C1 segment of cervical spinal cord (tissue), 14 donors: ENCODE results near the gene UBE2I.
"Not testable (repeated sequence)": the region's sequence is repeated elsewhere in the genome, so short reads cannot be mapped to it uniquely, and the experiment has no call there.

Experiments
- DNase-seq, 14 donors: peaks; one replicate each; lab custom pipeline; 2025; lab: John Stamatoyannopoulos, UW

Gene UBE2I

DNA sequence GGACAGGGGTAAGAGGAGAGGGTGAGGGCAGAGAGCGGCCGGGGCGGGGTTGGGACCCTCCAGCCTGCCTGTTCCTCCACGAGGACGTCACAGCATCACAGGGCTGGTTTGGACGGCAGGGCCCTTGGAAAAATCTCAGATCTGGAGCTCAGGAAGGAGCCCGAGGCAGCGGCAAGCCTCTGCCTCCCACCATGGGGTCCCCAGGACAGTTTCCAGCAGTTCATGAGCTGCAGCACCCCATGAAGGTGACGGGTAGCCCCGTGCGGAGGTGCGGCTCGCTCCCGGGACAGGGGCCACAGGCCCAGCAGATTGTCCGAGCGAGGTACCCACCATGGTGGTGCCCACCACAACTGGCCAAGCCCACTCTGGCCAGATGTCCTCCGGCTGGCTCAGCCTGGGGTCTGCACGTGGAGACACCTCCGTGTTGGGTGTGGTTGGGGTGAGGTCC, 32.3 kb upstream of the UBE2I start:
- DNase-seq = no peak

DNA sequence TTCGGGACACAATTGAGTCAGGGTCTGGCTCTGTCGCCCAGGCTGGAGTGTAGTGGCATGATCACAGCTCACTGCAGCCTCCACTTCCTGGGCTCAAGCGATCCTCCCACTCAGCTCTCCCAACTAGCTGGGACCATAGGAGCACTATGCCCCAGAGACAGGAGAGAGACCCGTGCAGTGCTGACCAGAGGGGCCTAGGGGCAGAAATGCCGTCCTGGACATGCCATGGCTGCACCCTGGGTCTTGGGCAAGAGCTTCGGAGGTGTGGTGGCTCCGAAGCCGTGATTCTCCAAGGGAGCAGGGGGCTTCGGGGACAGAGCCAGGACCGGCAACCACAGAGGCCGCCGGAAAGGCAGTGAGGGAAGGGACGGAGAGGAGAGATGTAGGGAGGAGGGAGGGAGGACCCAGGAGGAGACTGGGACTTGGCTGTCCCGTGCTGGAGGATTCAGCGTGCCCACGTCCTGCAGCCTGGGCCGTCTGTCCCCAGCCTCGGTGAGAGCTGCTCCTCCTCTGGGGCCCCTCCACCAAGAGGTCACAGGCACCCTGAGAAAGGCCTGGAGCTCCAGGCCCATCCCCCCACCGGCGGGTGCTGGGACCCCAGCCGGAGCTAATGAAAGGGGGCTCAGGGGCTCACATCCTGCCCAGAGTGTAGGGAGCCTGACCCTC, 31.7 kb upstream of the UBE2I start:
- no peak for DNase-seq

DNA sequence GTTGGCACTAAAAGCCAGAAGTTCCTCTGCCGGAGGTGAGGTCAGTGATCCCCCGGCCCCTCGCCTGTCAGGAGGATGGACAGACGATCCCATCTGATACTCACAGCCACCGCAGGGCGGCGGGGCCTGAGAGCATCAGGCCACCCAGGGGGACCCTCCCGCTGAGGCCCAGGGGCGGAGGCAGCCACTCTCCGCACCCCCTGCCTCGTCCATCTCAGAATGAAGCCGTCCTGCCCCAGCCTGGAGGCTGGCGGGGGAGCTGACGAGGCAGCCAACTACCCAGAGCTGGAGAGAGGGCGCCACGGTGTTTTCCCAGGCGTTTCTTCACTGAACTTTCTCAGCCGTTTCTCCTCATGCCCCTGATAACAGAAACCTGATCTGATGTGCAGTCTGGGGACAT, 31.0 kb upstream of the UBE2I start:
- no peak for DNase-seq

DNA sequence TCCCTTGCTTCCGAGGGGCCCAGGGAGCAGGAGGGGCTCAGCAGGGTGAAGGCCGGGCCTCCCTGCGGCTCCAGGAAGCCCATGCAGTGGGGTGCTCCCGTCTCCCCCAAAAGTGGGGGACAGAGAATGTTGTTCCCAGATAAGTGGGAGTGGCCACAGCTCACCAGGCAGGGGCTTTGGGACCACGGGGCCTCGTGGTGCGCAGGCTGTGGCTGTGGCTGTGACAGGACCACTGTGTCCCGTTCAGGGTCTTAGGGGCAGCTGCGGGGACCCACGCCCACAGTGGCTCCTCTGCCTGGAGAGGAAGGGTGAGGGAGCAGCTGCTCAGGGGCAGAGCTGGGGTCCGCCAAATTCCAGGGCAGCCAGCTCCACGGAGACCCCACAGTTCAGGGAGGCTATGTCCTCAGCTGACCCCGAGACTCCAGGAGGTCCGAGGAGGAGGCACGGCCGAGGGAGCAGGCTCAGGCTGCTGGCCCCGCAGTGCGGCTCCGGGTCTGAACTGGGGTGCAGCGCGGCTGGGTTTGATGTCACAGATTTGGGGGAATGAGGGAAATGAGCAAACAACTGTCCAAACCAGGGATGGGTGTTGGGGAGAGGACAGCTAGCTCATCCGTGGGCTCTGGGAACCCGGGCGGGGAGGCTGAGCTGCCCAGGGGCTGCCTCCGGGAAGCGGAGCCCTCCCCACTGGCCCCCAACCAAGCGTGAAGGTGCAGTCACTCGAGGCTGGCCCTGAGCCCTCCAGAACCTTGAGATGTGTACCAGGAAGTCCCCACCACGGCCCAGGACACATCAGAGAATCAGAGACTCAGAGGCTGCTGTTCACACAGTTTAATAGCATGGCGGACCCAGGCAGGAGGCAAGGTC, 30.1 kb upstream of the UBE2I start:
- no peak for DNase-seq

DNA sequence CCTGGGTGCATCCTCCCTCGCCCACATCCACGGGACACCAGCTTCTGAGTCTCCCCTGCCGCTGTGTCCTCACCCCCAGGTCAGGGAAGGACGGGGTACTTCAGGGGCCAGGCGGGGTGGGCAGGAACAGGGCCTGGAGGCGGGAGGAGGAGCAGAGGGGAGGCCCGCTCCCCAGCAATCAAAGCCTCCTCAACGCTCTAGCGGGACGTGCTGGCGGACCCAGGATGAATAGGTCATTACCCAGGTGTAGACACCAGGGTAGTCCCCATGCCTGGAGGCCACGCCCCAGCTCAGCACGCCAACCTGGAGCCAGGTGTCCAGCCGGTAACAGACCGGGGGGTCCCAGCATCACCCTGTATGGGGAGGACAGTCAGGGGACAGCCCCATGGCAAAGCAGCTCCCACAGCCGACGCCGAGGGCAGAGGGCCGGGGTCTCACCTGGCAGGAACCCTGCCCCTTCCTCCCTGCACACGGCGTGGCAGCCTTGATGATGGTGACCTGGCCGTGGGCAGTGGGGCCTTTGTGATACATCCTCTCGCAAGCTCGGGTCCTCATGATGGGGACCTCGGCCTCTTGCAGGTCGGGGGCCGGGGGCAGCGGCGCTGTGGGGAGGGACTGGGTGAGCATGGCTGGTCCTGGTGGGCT, 29.4 kb upstream of the UBE2I start:
- DNase-seq = no peak

DNA sequence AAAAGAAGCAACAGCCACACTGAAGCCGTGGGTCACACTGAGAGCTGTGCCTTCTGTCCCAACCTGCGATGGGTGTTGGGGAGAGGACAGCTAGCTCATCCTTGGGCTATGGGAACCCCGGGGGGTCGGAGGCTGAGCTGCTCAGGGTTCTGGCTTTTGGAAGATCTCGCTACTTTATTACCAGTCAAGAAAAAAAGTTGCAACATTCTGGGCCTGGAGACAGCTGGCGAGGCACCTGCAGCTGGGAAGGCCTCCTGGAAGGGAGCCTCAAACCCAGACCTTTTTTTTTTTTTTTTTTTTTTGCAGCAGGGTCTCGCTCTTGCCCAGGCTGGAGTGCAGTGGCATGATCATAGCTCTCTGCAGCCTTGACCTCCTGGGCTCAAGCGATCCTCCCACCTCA, 28.7 kb upstream of the UBE2I start:
- no peak for DNase-seq

DNA sequence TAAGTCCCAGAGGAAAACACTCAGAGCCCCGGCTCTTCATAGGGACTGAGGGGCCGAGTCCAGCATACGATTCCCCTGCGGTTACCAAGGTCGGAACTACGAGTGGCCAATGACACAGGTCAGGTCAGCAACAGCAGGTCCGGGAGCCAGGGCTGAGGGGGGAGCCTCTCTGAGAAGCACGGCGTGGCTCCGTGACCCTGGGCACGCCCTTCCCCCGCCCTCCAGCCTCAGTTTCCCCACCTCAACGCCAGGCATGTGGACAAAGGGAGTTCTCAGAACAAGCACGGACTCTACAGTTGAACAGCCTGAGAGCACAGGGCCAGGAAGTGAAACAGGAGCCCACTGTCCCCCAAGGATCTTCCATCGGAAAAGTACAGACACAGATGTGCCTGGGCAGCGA, 27.9 kb upstream of the UBE2I start:
- no peak for DNase-seq

DNA sequence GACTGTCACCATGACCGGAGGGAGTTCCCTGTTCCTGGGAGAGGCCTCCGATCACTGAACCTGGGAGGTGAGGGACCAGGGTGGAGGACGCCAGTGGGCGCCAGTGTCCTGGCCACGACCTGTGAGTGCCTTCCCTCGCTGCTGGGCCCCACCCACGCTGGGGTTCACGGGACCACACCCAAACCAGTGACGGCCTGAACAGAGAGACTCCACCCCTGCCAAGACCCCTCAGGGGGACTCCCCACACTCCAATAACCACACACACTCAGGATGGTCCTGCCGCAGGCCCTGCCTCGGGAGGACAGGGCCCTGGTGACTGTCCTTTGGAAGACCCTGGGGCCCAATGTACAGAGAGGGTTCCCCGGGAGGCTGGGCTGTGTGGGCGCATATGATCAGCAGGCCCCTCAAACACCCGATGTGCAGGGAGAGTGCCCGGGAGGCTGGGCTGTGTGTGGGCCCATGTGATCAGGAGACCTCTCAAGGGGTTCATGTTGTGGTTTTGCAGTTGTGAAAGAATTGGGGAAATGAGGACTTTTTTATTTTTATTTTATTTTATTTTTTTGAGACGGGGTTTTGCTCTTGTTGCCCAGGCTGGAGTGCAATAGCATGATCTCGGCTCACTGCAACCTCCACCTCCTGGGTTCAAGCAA, 27.0 kb upstream of the UBE2I start:
- DNase-seq = no peak

DNA sequence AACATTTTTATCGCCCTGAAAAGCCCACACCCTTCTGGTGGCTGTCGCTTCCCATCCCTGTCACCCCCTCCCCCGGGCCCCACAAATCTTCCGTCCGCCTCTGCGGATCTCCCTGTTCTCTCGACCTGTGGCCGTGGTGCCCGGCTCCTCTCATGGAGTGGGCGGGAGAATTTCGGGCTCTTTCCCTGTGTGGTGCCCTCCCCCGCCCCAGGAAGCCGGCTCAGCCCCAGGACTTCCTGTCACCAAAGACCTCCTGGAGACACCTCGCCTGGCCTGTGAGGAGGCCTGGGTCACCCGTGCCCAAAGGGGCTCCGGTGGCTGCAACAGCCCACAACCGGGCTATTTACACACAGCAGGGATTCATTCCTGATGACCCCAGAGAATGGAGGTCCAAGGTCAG, 26.1 kb upstream of the UBE2I start:
- no peak for DNase-seq

DNA sequence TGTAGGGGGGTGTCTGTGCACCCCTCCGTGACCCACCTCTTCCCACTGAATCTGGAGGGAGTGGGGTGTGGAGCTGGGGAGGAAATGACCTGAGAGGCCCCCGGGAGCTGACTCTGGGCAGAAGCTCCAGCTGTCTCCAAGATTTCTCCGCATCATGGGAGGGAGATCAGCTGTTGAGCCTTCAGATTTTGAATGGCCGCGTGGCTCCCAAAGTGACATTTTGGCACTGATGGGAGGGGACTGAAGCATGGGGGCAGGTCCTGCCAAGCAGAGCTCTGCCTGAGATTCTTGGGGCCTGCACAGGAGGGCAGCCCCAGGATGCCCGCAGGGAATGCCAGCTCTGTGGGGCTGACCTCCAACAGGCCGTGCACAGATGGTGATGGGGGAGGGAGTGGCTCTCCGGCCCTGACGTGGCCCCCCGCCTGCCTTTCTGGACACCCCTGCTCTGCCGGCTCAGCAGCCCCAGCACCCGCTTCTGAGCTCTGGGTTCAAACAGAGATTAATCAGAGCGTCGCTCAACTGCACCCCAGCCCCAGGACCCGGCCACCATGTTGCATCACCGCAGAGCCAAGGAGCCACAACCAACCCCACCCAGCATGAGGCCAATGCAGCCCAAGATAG, 25.3 kb upstream of the UBE2I start:
- no peak for DNase-seq

DNA sequence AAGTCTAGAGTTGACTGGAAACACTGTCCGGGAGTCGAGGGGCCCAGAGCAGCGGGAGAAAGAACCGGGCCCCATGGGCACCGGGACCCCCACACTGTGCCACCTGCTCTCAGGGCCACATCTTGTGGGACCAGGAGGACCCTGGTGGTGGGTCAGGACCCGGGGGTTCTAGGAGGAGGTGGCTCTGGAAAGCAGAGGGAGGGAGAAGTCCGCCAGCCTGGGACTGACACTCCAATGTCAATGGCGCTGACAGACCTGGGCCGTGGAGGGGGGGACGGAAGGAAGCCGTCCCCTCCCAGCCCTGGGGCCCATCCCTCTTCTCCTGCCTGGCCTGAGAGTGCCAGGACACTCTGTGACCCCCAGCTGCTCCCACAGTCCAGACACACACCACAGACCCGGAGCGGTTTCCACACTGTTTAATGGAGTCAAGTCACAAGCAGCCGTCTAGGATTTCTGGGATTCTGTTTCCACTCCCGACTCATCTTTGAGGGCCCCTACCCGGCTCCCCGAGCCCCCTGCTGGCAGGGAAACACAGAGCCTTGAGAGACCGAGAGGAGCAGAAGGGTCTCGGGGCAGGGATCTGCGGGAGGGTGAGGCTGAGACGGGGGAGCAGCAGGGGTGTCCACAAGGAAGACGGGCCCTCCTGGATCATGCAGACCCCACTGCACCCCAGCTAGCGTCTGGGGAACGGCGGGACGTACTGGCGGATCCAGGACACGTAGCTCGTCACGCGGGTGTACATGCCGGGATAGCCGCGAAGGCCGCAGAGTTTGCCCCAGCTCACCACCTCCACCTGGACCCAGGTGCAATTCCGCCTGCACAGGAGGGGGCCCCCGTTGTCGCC, 23.5 kb upstream of the UBE2I start:
- no peak for DNase-seq

DNA sequence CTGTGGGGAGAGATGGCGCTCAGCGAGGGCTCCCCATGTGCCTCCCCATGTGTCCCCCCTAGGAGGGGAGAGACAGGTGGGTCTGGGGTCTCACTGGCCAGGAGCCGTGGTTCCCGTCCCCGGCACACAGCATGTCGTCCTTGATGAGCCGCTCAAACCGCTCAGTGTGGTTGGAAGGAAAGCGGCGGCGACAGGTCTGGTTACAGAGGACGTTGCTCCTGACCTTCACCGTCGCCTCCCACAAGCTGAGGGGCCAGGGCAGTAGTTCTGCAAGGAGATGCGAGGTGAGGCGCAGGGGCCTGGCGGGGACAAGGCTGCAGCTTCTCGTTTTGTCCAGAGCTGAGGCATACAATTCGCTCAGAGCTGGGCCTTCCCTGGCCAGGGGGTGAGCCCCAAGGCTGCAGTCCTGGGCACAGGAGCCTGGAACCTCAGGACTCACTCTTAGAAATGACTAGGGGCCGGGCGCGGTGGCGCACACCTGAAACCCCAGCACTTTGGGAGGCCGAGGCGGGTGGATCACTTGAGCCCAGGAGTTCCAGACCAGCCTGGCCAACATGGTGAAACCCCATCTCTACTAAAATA, 22.8 kb upstream of the UBE2I start:
- DNase-seq = no peak

DNA sequence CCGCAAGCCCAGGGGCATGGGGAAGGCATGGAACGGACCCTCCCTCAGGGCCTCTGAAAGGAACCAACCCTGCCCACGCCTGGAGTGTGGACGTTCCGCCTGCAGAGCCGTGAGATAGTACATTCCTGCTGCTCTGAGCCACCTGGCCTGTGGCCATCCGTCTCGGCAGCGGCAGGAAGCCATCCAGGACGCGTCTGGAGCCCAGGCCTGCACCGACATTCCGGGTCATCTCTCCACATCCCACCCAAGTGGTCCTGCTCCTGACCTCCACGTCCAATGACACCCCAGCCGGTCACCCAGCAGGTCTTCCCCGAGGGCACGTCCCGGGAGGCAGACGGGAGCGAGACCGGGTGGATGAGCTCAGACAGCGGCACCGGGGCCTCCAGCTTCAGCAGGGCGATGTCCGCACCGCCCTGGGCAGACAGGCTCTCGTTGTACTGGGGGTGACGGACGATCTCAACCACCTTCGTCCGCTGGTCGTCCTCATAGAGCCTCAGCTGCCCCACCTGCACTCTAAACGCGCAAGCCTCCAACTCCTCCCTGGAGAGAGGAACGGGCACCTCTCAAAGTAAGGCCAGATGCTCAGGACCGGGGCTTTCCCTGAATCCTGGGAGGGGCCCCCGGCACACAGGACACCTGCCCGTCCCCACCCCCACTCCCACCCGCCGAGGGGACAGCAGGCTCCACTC, 21.3 kb upstream of the UBE2I start:
- no peak for DNase-seq

DNA sequence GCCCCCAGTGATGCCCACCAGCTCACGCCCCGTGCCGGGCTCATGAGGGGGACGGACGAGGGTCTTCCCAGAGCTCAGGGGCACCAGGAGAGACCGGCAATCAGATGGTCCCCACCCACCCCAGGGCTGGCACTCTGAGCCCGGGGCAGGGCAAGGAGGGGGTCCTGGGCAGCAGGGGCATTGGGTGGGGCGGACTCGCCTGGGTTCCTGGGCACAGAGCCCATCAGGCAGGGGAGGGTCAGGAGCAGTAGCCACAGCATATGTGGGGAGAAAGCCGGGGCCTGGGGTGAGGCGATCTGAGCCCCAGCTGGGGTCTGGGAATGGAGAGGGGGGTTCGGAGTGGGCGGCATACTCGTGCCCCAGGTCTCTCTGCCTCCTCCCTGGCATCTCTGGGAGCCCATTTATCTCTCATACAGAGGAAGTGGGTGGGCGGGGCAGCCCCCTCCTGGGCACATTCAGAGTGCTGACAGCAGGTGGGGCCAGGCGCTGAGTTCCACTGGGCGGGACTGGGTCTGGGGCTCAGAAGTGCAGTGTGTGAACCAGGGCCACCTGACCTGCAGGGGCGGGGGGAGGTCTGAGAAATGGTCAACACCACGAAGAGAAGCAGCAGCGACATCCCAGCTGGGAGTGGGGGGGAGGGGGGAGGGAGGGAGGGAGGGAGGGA, 20.5 kb upstream of the UBE2I start:
- DNase-seq = no peak

DNA sequence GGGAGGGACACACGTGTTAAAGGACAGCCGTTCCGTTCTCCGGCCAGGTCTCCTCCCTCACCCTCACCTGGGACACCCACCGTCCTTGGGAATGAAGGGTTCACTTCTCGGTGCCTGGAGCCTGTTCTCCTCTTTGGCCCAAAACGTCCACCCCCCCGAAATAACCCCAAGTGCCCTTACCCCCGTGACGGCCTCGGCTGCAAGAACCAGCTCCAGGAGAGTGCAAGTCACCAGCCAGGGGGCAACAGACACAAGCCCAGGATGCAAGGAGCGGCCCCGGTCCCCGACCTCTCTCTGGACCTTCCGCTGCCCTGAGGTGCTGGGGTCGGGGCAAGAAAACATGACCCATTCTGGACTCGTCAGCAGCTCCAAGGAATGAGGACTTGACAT, 20.0 kb upstream of the UBE2I start:
- DNase-seq = no peak

DNA sequence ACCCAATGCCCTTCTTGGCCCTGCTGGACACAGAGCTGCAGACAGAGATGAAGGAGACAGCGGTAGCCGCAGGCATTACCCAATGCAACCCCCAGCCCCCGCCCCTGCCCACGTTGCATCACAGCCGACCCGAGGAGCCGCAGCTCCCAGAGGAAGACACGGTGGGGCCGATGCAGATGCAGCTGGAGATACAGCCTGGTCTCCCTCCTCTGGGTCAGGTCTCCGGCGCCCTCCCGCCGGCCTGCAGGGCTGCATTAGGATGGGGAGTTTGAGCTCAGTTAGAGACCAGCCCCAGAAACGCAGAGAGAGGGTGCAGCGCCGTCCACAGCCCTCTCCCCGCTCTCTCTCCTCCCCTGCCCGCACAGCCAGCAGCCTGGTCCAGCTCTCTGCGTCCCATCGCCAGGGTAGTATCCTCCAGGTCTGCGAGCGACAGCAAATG, 19.4 kb upstream of the UBE2I start:
- DNase-seq = no peak

DNA sequence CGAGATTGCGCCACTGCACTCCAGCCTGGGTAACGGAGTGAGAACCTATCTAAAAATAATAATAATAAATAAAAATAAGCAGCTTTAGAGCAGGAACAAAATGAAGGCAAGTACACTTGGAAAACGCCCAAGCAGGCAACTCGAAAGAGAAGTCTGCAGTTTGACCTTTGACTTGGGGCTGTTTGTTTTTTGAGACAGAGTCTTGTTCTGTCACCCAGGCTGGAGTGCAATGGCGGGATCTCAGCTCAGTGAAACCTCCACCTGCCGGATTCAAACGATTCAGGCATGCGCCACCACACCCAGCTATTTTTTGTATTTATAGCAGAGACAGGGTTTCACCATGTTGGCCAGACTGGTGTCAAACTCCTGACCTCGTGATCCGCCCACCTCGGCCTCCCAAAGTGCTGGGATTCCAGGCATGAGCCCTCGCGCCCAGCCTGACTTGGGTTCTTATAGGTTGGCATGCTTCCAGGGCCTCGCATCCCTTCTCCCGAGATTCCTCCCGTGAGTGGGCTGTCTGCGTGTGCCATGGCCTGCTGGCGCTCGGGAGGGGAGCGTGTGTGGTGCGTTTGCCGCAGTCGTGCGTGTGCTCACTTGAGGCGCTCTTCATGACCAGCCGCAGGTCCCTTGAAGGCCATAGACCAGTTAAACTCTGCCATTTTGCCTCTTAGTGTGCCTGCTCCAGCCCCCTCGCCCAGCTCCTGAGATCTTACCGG, 18.4 kb upstream of the UBE2I start:
- DNase-seq = no peak

DNA sequence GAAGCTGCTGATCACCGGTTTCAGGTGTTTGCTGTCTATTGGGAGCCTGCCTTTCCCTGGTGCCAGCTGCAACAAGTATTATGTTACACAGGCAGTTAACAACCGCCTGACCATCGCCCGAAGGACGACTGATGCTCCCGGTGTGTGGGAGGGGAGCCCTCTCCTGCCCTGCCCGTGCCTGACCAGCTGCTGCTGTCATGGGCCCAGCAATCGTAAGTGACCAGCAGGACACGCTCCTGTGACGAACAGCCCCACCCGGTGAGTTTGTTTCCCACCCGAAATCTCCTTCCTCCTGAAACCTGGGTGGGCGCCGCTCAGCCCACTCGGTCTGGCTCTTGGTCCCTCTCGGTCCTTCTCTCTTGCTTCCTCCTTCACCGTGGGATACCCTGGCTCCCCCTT, 17.9 kb upstream of the UBE2I start:
- no peak for DNase-seq

DNA sequence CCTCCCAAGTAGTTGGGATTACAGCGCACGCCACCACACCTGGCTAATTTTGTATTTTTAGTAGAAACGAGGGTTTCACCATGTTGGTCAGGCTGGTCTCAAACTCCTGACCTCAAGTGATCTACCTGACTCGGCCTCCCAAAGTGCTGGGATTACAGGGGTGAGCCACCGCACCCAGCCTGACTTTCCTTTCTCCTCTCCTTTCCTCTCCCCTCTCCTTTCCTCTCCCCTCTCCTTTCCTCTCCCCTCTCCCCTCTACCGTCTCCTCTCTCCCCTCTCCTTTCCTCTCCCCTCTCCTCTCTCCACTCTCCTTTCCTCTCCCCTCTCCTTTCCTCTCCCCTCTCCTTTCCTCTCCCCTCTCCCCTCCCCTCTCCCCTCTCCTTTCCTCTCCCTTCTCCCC, 17.2 kb upstream of the UBE2I start:
- not testable (repeated sequence) for DNase-seq
